Spleen (tissue), 11 donors: Measurements from ENCODE around the gene LAMC1. TPM values are rescaled to one million over a fixed set of nuclear protein-coding genes. Genes with fewer than 3 reads are reported as not detected.

Experiments
- DNase-seq: peaks from one replicate; pipeline ENCODE4 v3.0.0-alpha.2; 2020
- H3K27ac ChIP-seq, 8 donors: fragments of 200-600 bp; sonication (generic) in 7 of 8; 1 replicate in 4 of 8; 2 replicates in 4 of 8; pipeline versions ENCODE4 v1.5.0 to v1.8.0; 2016 to 2021; ENCODE audit warnings: inconsistent platforms in 4 of 8, mild to moderate bottlenecking in 4 of 8, moderate library complexity in 1 of 8
- H3K27me3 ChIP-seq, 7 donors: fragments of 200-600 bp; sonication (generic) in 6 of 7; replicated peaks in 1 of 7; 1 replicate in 4 of 7; 2 replicates in 3 of 7; pipeline versions ENCODE4 v1.5.0 to v1.8.0; 2016 to 2021; ENCODE audit warnings: inconsistent platforms in 3 of 7, mild to moderate bottlenecking in 1 of 7
- H3K36me3 ChIP-seq, 6 donors: fragments of 200-600 bp; sonication (generic) in 5 of 6; 1 replicate in 4 of 6; 2 replicates in 2 of 6; pipeline versions ENCODE4 v1.5.0 to v1.8.0; 2016 to 2021; ENCODE audit warnings: inconsistent platforms in 2 of 6
- H3K4me1 ChIP-seq, 6 donors: fragments of 200-600 bp; sonication (generic) in 5 of 6; 1 replicate in 3 of 6; 2 replicates in 3 of 6; pipeline versions ENCODE4 v1.5.0 to v1.8.0; 2016 to 2021; ENCODE audit warnings: inconsistent platforms in 3 of 6
- H3K4me3 ChIP-seq, 8 donors: fragments of 200-600 bp; sonication (generic) in 7 of 8; 1 replicate in 4 of 8; 2 replicates in 4 of 8; pipeline versions ENCODE4 v1.5.0 to v1.8.0; 2016 to 2021; ENCODE audit warnings: inconsistent platforms in 4 of 8, mild to moderate bottlenecking in 4 of 8, moderate library complexity in 2 of 8
- H3K9me3 ChIP-seq, 8 donors: fragments of 200-600 bp; sonication (generic) in 7 of 8; 1 replicate in 4 of 8; 2 replicates in 4 of 8; pipeline versions ENCODE4 v1.5.0 to v1.8.0; 2016 to 2021; ENCODE audit warnings: inconsistent platforms in 4 of 8
- CTCF ChIP-seq, 11 experiments: fragments of 200-600 bp in 7 of 11; fragments of 450-650 bp in 4 of 11; sonication (generic) in 4 of 11; IDR thresholded peaks in 8 of 11; conservative IDR thresholded peaks in 3 of 11; 1 replicate in 7 of 11; 2 replicates in 4 of 11; pipeline versions ENCODE4 v1.4.0 to v1.8.0; 2016 to 2021; ENCODE audit warnings: antibody characterized with exemption in 11 of 11, inconsistent platforms in 4 of 11, mild to moderate bottlenecking in 1 of 11
- POLR2A ChIP-seq, 3 donors: fragments of 450-650 bp; IDR thresholded peaks; one replicate each; pipeline ENCODE4 v1.5.1; 2017; ENCODE audit warnings: antibody characterized with exemption in 3 of 3, mild to moderate bottlenecking in 1 of 3
- POLR2AphosphoS5 ChIP-seq, 3 donors: sonication (generic); formaldehyde crosslinking; IDR thresholded peaks; one replicate each; pipeline ENCODE4 v1.5.1; 2017; ENCODE audit warnings: antibody characterized with exemption in 3 of 3
- WGBS, 5 donors: extraction: QIAGEN DNeasy Blood & Tissue Kit in 3 of 5; methylation state at CpG; one replicate each; pipeline versions ENCODE4 v1.1.5 to v1.1.7; 2013 to 2018; 5-methylcytosine and 5-hydroxymethylcytosine counted together
- intact Hi-C: fragments of 100-400 bp; cut with DNase I; formaldehyde crosslinking; loops from one replicate; pipeline ENCODE4 v1.15.0; 2023; ENCODE audit warnings: low total_unique reads
- polyA plus RNA-seq, 3 donors: library from polyadenylated mRNA; stranded (reverse); fragments of 200-250 nt; gene quantifications; one replicate each; pipeline ENCODE4 v1.2.1, GENCODE V29; 2013
- small RNA-seq, 4 donors: library from RNA; depleted of rRNA; stranded (forward); fragments of <200 nt; gene quantifications; one replicate each; pipeline ENCODE3, GENCODE V24; 2016
- total RNA-seq, 7 donors: library from RNA; depleted of rRNA in 3 of 7; stranded (reverse); fragments of >200 nt in 3 of 7; fragmentation: NEBNext Ultra II Directional in 4 of 7; extraction: Animal tissue kit (Norgen Biotek cat#: 25700) in 4 of 7; gene quantifications; one replicate each; pipeline versions ENCODE4 v1.1.0 to v1.2.1, GENCODE V29; 2016 to 2021
- donor health status: healthy with polysubstance abuse.
- donor health status: DM: no; HTN: no; CAD: no; lungs with moderate emphysema.
- donor health status: DM: no; HTN: no; CAD: no.
- donor health status: Bipolar disorder and iron deficiency.
- donor health status: healthy.
- donor health status: DM: no; HTN: no; CAD: no.
- donor health status: DM: yes; HTN: yes; CAD: no.

The LAMC1 gene
- total and polyA plus RNA-seq, 10 donors, result 2.7 to 38.5 (median 30.5) TPM

DNA sequence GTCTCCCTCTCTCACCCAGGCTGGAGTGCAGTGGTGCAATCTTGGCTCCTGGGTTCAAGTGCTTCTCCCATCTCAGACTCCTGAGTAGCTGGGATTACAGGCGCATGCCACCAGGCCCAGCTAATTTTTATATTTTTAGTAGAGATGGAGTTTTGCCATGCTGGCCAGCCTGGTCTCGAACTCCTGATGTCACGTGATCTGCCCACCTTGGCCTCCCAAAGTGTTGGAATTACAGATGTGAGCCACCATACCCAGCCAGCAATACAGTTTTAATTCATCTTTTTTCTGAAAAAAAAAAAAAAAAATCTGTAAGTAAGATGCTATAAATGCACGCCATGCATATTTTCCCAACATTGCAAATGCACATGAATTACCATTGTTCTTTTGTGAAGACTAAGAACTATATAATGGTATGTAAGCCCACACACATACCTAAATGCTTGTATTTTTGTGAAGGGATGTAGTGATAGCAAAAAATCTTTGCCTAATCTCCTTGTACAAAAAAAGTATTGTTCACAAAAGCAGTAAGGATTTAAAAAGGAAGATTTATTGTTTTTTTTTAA lies 170.8 kb downstream of the LAMC1 start:
- no peaks in the 10 kb centered on the region for H3K9me3 ChIP-seq
- DNase-seq, result no peak
- no peak overlapping the region for H3K27ac ChIP-seq
- peaks cover 0 to 24% (median 0%) of the 10 kb centered on the region in 7 donors for H3K27me3 ChIP-seq
- H3K4me1 ChIP-seq, result peaks cover 0 to 11% (median 0%) of the 10 kb centered on the region in 6 donors
- no peak overlapping the region for H3K4me3 ChIP-seq
- no peaks in the 10 kb centered on the region for H3K36me3 ChIP-seq
- WGBS, 5 donors, result 66 to 93% (median 91%) methylated on average over 4 of the region's 4 CpGs
- TF ChIP-seq CTCF (IDR thresholded peaks at IDR 0.05 in 8 of 11, conservative IDR thresholded peaks at IDR 0.05 in 3 of 11), result no peak
- no peak for TF ChIP-seq POLR2AphosphoS5 (IDR thresholded peaks at IDR 0.05)
- TF ChIP-seq POLR2A (IDR thresholded peaks at IDR 0.05), result no peak
- intact Hi-C loops, result no loop called here

DNA sequence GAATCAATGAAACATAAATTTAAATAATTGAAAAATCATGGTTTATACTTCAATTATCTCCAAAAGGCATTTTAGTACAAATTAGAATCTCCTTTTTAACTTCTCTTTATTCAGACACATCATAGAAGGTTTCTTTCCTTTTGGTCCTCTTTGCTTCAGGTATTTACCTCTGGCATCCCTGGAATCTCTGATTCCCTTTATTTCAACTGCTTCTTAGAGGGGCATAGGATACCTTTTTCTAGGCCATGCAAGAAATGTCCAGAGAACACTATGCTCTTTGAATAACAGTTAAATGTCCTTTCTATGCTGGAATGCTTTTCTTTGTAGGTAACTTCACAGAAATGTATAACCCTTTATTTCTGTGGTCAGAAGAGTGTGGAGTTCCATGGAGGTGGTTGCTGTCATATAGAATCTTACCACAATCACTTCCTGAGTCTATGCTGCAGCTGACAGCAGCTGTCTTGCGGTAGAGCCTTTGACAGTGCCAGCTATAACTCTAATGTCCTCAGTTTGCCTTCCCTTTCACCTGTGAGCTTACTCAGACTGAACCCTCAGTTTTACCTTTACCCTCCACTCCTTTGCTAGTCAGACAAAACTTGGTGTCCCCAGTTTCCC lies 171.4 kb downstream of the LAMC1 start:
- peaks cover 0 to 11% (median 0%) of the 10 kb centered on the region in 6 donors for H3K4me1 ChIP-seq
- peaks cover 0 to 20% (median 0%) of the 10 kb centered on the region in 7 donors for H3K27me3 ChIP-seq
- H3K9me3 ChIP-seq, result no peaks in the 10 kb centered on the region
- no peak overlapping the region for H3K27ac ChIP-seq
- no peak for DNase-seq
- no peak for TF ChIP-seq POLR2A (IDR thresholded peaks at IDR 0.05)
- TF ChIP-seq CTCF (IDR thresholded peaks at IDR 0.05 in 8 of 11, conservative IDR thresholded peaks at IDR 0.05 in 3 of 11), result no peak
- TF ChIP-seq POLR2AphosphoS5 (IDR thresholded peaks at IDR 0.05), result no peak
- no peak overlapping the region for H3K4me3 ChIP-seq
- WGBS, 5 donors, result 27 to 50% (median 32%) methylated on average over 1 of the region's 1 CpG
- intact Hi-C loops, result no loop called here
- H3K36me3 ChIP-seq, result no peaks in the 10 kb centered on the region

DNA sequence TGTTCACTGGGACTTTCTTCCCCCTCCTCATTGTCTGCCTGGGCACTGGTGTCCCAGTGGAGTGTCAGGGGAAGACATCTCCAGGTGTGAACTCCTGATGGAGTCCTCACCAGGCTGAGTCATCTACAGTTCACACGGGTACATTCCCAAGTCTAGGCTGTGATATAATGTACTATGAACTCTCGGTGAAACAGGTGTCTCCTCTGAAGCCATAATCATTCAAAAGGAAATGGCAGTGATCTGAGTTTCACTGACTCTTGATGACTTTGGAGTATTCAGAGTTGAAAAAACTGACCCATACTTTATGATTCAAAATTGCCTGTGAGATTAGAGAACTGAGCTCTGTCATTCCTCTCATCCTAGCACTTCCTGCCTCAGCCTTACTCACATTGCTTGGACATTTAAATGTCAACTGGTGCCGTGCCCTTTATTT lies 171.9 kb downstream of the LAMC1 start:
- no peak for DNase-seq
- Histone ChIP-seq H3K27me3 (peaks cover 0 to 19% (median 0%) of the 10 kb centered on the region in 7 donors), H3K27ac (no peak overlapping the region), H3K9me3 (no peaks in the 10 kb centered on the region), H3K4me1 (peaks cover 0 to 11% (median 0%) of the 10 kb centered on the region in 6 donors), H3K36me3 (no peaks in the 10 kb centered on the region), H3K4me3 (no peak overlapping the region)
- intact Hi-C loops, result no loop called here
- TF ChIP-seq POLR2AphosphoS5 (IDR thresholded peaks at IDR 0.05) (no peak), POLR2A (IDR thresholded peaks at IDR 0.05) (no peak), CTCF (IDR thresholded peaks at IDR 0.05 in 8 of 11, conservative IDR thresholded peaks at IDR 0.05 in 3 of 11) (no peak)
- WGBS, 5 donors, result 38 to 59% (median 45%) methylated on average over 3 of the region's 3 CpGs

Small RNA genes within 50 kb of the gene (small RNA-seq; reads per million reads assigned to genes)
- gene RNU6-41P, result 0 reads per million in 4 donors

Other genes starting within 250 kb of the LAMC1 start
- gene NPL, start 233.6 kb upstream of the LAMC1 start, total RNA-seq, result 10 to 100 TPM; 60.9 to 88.2 (median 71.0) TPM
- 10 to 100 TPM; 21.9 to 34.4 (median 30.2) TPM for gene NPL, start 233.6 kb upstream of the LAMC1 start, polyA plus RNA-seq
- gene DHX9, start 184.1 kb upstream of the LAMC1 start, total RNA-seq, result 100 to 1,000 TPM in 6 of 7 donors, 10 to 100 TPM in 1; 94.4 to 145 (median 121) TPM
- gene DHX9, start 184.1 kb upstream of the LAMC1 start, polyA plus RNA-seq, result 10 to 100 TPM; 61.0 to 83.5 (median 73.0) TPM
- gene SHCBP1L, start 70.3 kb upstream of the LAMC1 start, total RNA-seq, result not detected
- gene SHCBP1L, start 70.3 kb upstream of the LAMC1 start, polyA plus RNA-seq, result not detected
- 1 to 10 TPM in 2 of 7 donors, under 1 TPM in 4, not detected in 1; 0.13 to 1.4 (median 0.50) TPM for gene LAMC2, start 162.8 kb downstream of the LAMC1 start, total RNA-seq
- under 1 TPM; 0.67 to 0.82 (median 0.77) TPM for gene LAMC2, start 162.8 kb downstream of the LAMC1 start, polyA plus RNA-seq